Measurements from ENCODE around the gene ZSWIM8. TPM values are rescaled to one million over a fixed set of nuclear protein-coding genes. Genes with fewer than 3 reads are reported as not detected.
"Not testable (repeated sequence)": the region's sequence is repeated elsewhere in the genome, so short reads cannot be mapped to it uniquely, and the experiment has no call there.

ZSWIM8 gene
- polyA plus RNA-seq, 2 of the 4 experiments (the other 2 are of a cell fraction), result 24.3 to 44.5 TPM

DNA sequence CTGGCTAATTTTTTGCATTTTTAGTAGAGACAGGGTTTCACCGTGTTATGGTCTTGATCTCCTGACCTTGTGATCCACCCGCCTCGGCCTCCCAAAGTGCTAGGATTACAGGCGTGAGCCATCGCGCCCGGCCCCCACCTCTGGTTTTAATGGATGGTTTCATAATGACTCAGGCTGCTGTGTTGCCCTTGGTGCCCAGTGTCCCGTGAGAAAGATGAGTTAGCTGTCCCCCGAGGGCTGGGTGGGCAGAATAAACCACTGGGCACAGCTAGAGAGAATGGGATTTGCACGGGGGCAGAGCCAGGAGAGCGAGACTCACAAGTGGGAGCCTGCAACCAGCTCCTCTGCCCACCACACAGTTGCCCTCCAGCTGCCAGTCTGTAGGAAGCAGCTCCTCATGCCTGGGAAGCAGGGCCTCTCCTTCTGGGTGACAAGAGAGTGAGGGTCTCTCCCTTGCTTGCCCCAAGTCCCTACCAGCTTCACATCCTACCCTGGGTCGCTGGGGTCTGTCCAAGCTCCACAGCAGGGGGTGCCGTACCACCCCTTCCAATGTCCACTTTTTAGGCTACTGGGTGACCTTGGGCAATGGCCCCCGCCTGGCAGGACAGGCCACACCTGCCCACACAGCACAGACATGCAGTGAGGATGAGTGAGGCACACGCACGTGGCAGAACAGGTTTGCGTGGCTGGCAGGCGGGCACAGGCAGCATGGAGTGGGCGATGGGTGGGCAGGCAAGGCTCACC, 42.1 kb downstream of the ZSWIM8 start (continued):
- TF ChIP-seq ATOH8 (CRISPR knock-in tag; IDR thresholded peaks at IDR 0.05; ENCODE audit: low read depth) (no peak), MAX (IDR thresholded peaks at IDR 0.05) (no peak), RFX5 (IDR thresholded peaks at IDR 0.05) (no peak)

DNA sequence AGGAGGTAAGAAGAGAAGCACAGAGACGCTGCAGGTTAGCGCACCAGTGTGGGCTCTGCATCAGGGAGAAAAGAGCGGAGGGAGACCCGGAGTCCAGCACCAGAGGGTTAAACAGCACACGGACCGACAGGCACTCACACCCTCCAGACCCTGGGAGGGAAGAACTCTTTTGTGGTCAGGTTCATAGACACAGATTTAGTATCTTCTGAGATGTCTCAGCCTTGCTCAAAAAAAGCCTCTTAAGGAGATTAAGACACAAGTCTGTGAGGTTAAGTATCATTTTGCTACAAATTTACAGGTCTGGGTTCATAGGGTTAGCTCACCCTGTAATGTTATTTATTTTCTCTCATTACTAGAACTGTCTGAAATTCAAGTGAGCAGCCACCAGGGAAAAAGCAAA, 42.8 kb downstream of the ZSWIM8 start:
- CTCF ChIA-PET, result interaction anchor here (0.6 to 2.0 kb wide), 6 partner anchors 19 to 1224 kb away, joined by 3 to 5 read pairs (median 4); no protein-coding TSS in a partner anchor
- whole genome bisulfite sequencing (ENCODE audit: missing lambda C conversion rate), result 93% methylated on average over 6 of the region's 6 CpGs
- FAIRE-seq (no peak), ATAC-seq (no peak; a peak in 1 of 6 replicates), DNase-seq (ENCODE audit: low read depth in 1 of 2, low spot score in 1 of 2) (no peak)
- TF ChIP-seq HDAC2 (IDR thresholded peaks at IDR 0.05), result no peak
- TF ChIP-seq NPAS2 (CRISPR knock-in tag; IDR thresholded peaks at IDR 0.05; ENCODE audit: borderline replicate concordance), result no peak
- TF ChIP-seq ESRRA (IDR thresholded peaks at IDR 0.05; ENCODE audit: borderline replicate concordance, low read length), result no peak
- Histone ChIP-seq H3K4me2 (no peak overlapping the region), H3K9me3 (no peaks in the 10 kb centered on the region), H3K4me3 (no peak overlapping the region), H3K27ac (no peak overlapping the region), H3K4me1 (0 out of 3 replicates have a peak, but pooled peaks cover 3% of the 10 kb centered on the region)
- POLR2A ChIA-PET, result no interaction called here

DNA sequence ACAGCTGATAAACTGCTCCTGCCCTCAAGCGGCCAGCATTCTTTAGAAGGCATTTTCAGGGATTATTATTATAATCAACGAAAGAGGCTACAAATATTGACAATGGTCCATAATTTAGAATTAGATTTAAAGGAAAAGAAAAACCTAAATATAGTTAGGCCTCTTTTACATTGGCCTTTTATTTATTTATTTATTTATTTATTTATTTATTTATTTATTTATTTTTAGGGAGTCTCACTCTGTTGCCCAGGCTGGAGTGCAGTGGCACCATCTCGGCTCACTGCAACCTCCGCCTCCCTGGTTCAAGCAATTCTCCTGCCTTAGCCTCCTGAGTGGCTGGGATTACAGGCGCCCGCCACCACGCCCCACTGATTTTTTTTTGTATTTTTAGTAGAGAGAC, 43.7 kb downstream of the ZSWIM8 start:
- ATAC-seq; H3K4me1 ChIP-seq; H3K4me3 ChIP-seq; POLR2A ChIA-PET; DNase-seq (ENCODE audit: low read depth in 1 of 2, low spot score in 1 of 2); FAIRE-seq; H3K9me3 ChIP-seq; H3K27ac ChIP-seq; H3K4me2 ChIP-seq: not testable (repeated sequence)
- 89% methylated on average over 7 of the region's 7 CpGs for WGBS (ENCODE audit: missing lambda C conversion rate)
- CTCF ChIA-PET, result interaction anchor here (0.8 to 2.9 kb wide), 3 partner anchors 20 to 57 kb away, joined by 3 to 17 read pairs (median 4); no protein-coding TSS in a partner anchor
- peak; percentile 96 for TF ChIP-seq ZC3H11A (IDR thresholded peaks at IDR 0.05)

GRCh38 chr10:73836427-73836980, 51.1 kb downstream of the ZSWIM8 start:
- H3K27ac ChIP-seq, result no peak overlapping the region

GRCh38 chr10:73837072-73837471, 51.7 kb downstream of the ZSWIM8 start:
- ChIA-PET POLR2A (no interaction called here), CTCF (interaction anchor here (0.7 to 32.3 kb wide), 7 partner anchors 9 to 103 kb away, joined by 3 to 565 read pairs (median 4); partner anchors contain the start of gene CAMK2G)
- Histone ChIP-seq H3K4me2 (no peak overlapping the region), H3K4me3 (no peak overlapping the region), H3K9me3 (no peaks in the 10 kb centered on the region), H3K4me1 (peaks cover 9% of the 10 kb centered on the region; the same call in 2 of the 3 replicates), H3K27ac (no peak overlapping the region)
- FAIRE-seq (no peak), DNase-seq (ENCODE audit: low read depth in 1 of 2, low spot score in 1 of 2) (no peak), ATAC-seq (no peak)
- TF ChIP-seq RAD21 (conservative IDR thresholded peaks at IDR 0.05 in 1 of 2, IDR thresholded peaks at IDR 0.05 in 1 of 2), result no peak
- TF ChIP-seq NPAS2 (CRISPR knock-in tag; IDR thresholded peaks at IDR 0.05; ENCODE audit: borderline replicate concordance), result no peak
- TF ChIP-seq, protein P1, sequence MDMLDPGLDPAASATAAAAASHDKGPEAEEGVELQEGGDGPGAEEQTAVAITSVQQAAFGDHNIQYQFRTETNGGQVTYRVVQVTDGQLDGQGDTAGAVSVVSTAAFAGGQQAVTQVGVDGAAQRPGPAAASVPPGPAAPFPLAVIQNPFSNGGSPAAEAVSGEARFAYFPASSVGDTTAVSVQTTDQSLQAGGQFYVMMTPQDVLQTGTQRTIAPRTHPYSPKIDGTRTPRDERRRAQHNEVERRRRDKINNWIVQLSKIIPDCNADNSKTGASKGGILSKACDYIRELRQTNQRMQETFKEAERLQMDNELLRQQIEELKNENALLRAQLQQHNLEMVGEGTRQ (IDR thresholded peaks at IDR 0.05), result no peak
- TF ChIP-seq, protein P2, sequence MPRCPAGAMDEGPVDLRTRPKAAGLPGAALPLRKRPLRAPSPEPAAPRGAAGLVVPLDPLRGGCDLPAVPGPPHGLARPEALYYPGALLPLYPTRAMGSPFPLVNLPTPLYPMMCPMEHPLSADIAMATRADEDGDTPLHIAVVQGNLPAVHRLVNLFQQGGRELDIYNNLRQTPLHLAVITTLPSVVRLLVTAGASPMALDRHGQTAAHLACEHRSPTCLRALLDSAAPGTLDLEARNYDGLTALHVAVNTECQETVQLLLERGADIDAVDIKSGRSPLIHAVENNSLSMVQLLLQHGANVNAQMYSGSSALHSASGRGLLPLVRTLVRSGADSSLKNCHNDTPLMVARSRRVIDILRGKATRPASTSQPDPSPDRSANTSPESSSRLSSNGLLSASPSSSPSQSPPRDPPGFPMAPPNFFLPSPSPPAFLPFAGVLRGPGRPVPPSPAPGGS (IDR thresholded peaks at IDR 0.05), result no peak
- no peak for TF ChIP-seq POLR2A (IDR thresholded peaks at IDR 0.05; ENCODE audit: low read length)
- no peak for TF ChIP-seq EP300 (IDR thresholded peaks at IDR 0.05)
- no peak for TF ChIP-seq KDM5A (IDR thresholded peaks at IDR 0.05)
- TF ChIP-seq NFE2L2 (conservative IDR thresholded peaks at IDR 0.05; ENCODE audit: low read length), result no peak
- WGBS (ENCODE audit: missing lambda C conversion rate), result 82% methylated on average over 3 of the region's 3 CpGs

More at GRCh38 chr10:73836427-73836980, 51.1 kb downstream of the ZSWIM8 start:
- no peaks in the 10 kb centered on the region for H3K9me3 ChIP-seq
- peaks cover 9% of the 10 kb centered on the region; the same call in 2 of the 3 replicates for H3K4me1 ChIP-seq
- TF ChIP-seq RNF2 (IDR thresholded peaks at IDR 0.05; ENCODE audit: borderline replicate concordance, low read depth) (no peak), MYC (IDR thresholded peaks at IDR 0.05; ENCODE audit: borderline replicate concordance, low read length) (no peak), RARB (CRISPR knock-in tag; IDR thresholded peaks at IDR 0.05) (no peak), KDM1A (IDR thresholded peaks at IDR 0.05; ENCODE audit: low read depth) (no peak), HOXB5 (CRISPR knock-in tag; IDR thresholded peaks at IDR 0.05) (no peak), HOXA7 (CRISPR knock-in tag; IDR thresholded peaks at IDR 0.05) (no peak), SREBF2 (IDR thresholded peaks at IDR 0.05) (no peak), FOSB (CRISPR knock-in tag; IDR thresholded peaks at IDR 0.05) (no peak), CEBPB (IDR thresholded peaks at IDR 0.05) (no peak), RCOR1 (IDR thresholded peaks at IDR 0.05; ENCODE audit: low read depth, low read length) (no peak), FOXS1 (CRISPR knock-in tag; IDR thresholded peaks at IDR 0.05) (no peak)
- TF ChIP-seq, protein P1 (IDR thresholded peaks at IDR 0.05), result no peak
- POLR2A ChIA-PET, result no interaction called here
- DNase-seq (ENCODE audit: low read depth in 1 of 2, low spot score in 1 of 2), result no peak
- WGBS (ENCODE audit: missing lambda C conversion rate), result 93% methylated on average over 11 of the region's 11 CpGs
- H3K4me3 ChIP-seq, result no peak overlapping the region
- CTCF ChIA-PET, result interaction anchor here (0.5 to 32.3 kb wide), 8 partner anchors 9 to 130 kb away, joined by 3 to 565 read pairs (median 4); partner anchors contain the start of gene CAMK2G
- no peak overlapping the region for H3K4me2 ChIP-seq
- ATAC-seq, result no peak
- FAIRE-seq, result no peak
